BLaER1 treated with 17β-estradiol and CSF1 and Interleukin-3, amounts not matched to agents 10 nM and 100 nM (cell line): ENCODE measurements around the gene PIGC.
"Not testable (repeated sequence)": the region's sequence is repeated elsewhere in the genome, so short reads cannot be mapped to it uniquely, and the experiment has no call there.

Experiments
- H3K27ac ChIP-seq, 11 experiments: shearing (Covaris generic); formaldehyde crosslinking; 2 replicates each; pipeline ENCODE4 v1.8.1; 2022
- H3K27me3 ChIP-seq, 11 experiments: shearing (Covaris generic); formaldehyde crosslinking; 2 replicates each; pipeline ENCODE4 v1.8.1; 2022
- H3K36me3 ChIP-seq, 11 experiments: shearing (Covaris generic); formaldehyde crosslinking; 2 replicates each; pipeline ENCODE4 v1.8.1; 2022
- H3K4me1 ChIP-seq, 10 experiments: shearing (Covaris generic); formaldehyde crosslinking; 2 replicates each; pipeline ENCODE4 v1.8.1; 2022
- H3K4me2 ChIP-seq, 11 experiments: shearing (Covaris generic); formaldehyde crosslinking; 2 replicates each; pipeline ENCODE4 v1.8.1; 2022
- H3K4me3 ChIP-seq, 10 experiments: shearing (Covaris generic); formaldehyde crosslinking; 2 replicates each; pipeline ENCODE4 v1.8.1; 2022
- H3K9ac ChIP-seq, 11 experiments: shearing (Covaris generic); formaldehyde crosslinking; 2 replicates each; pipeline ENCODE4 v1.8.1; 2022
- H3K9me3 ChIP-seq, 11 experiments: shearing (Covaris generic); formaldehyde crosslinking; replicated peaks in 1 of 11; 2 replicates each; pipeline ENCODE4 v1.8.1; 2022
- H4K20me1 ChIP-seq, 11 experiments: shearing (Covaris generic); formaldehyde crosslinking; 2 replicates each; pipeline ENCODE4 v1.8.1; 2022
- Cebpa-rat ChIP-seq, 11 experiments: shearing (Covaris generic); IDR thresholded peaks; 2 replicates each; pipeline ENCODE4 v1.8.1; 2022

The PIGC gene

GRCh38 chr1:172446547-172446946 lies 2.7 kb upstream of the PIGC start:
- Histone ChIP-seq H4K20me1 (no peaks in the 10 kb centered on the region), H3K36me3 (peaks cover 10 to 12% (median 11%) of the 10 kb centered on the region in 11 experiments), H3K27ac (no peak overlapping the region), H3K27me3 (no peaks in the 10 kb centered on the region), H3K9ac (no peak overlapping the region), H3K4me2 (no peak overlapping the region), H3K9me3 (no peaks in the 10 kb centered on the region), H3K4me3 (no peak overlapping the region), H3K4me1 (peaks cover 12 to 26% (median 19%) of the 10 kb centered on the region in 10 experiments; a peak in 19 of 20 replicates)
- no peak for TF ChIP-seq Cebpa-rat (IDR thresholded peaks at IDR 0.05)

DNA sequence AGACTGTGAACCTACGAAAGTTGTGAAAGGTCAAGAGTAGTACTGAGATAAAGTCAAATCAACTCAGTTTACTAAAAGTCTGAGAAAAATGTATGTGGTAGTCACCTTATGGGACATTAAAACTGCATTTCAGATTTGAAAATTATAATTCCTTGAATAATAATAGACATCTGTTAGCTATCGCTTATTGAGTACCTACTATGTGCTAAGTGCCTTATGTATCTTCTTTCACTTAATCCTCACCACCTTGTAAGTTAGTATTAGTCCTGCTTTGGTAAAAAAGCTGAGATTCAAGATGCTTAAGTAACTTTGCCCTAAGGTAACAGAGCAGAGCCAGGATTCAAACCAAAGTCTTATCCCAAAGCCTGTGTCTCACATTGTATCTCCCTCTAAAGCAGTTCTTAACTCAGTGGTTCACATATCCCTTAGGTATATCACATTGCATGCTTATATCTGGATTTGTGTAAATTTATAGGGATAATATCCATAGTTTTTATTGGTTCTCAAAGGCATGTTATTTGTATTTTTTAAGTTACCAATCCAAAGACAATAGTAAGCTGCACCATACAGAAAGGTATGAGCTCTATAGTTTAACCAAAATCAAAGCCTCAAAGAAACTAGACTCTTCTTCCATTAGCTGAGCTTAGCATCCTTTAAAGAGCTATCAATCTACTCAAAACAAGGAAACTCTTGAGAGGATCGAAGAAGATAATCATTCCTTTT lies 865 bp downstream of the PIGC start:
- Histone ChIP-seq H3K9ac (peak overlapping the region; percentile 89 to 98 (median 94)), H4K20me1 (no peaks in the 10 kb centered on the region), H3K4me1 (peaks cover 5 to 18% (median 11%) of the 10 kb centered on the region in 10 experiments; a peak in 17 of 20 replicates), H3K9me3 (peaks cover 1 to 8% (median 4%) of the 10 kb centered on the region in 11 experiments; a peak in 14 of 22 replicates), H3K27ac (peak overlapping the region; percentile 87 to 95 (median 93)), H3K4me3 (peak overlapping the region; percentile 77 to 96 (median 90)), H3K27me3 (no peaks in the 10 kb centered on the region), H3K4me2 (peak overlapping the region; percentile 69 to 95 (median 80)), H3K36me3 (peaks cover 18 to 43% (median 27%) of the 10 kb centered on the region in 11 experiments)
- no peak for TF ChIP-seq Cebpa-rat (IDR thresholded peaks at IDR 0.05)

- peaks cover 4 to 12% (median 9%) of the 10 kb centered on the region in 11 experiments; a peak in 18 of 22 replicates for H3K9me3 ChIP-seq
- H3K36me3 ChIP-seq = peaks cover 18 to 43% (median 29%) of the 10 kb centered on the region in 11 experiments
- H3K9ac ChIP-seq = peak overlapping the region in 1 of 11 experiments; percentile 95; a peak in 1 of 22 replicates
- H3K27ac ChIP-seq = no peak overlapping the region
- H4K20me1 ChIP-seq = no peaks in the 10 kb centered on the region
- H3K4me3 ChIP-seq = peak overlapping the region in 4 of 10 experiments; percentile 77 to 96 (median 92); a peak in 2 of 20 replicates
- no peak for TF ChIP-seq Cebpa-rat (IDR thresholded peaks at IDR 0.05)
- H3K27me3 ChIP-seq = no peaks in the 10 kb centered on the region
- H3K4me1 ChIP-seq = peaks cover 5 to 18% (median 11%) of the 10 kb centered on the region in 10 experiments; a peak in 17 of 20 replicates
- H3K4me2 ChIP-seq = peak overlapping the region; percentile 69 to 95 (median 80); a peak in 21 of 22 replicates
These were observed 1.5 kb downstream of the PIGC start for GRCh38 chr1:172442404-172442803.

DNA sequence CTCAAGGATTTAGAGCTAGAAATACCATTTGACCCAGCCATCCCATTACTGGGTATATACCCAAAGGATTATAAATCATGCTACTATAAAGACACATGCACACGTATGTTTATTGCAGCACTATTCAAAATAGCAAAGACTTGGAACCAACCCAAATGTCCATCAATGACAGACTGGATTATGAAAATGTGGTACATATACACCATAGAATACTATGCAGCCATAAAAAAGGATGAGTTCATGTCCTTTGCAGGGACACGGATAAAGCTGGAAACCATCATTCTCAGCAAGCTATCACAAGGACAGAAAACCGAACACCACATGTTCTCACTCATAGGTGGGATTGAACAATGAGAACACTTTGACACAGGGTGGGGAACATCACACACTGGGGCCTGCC lies 6.7 kb downstream of the PIGC start:
- H3K27me3 ChIP-seq, H3K27ac ChIP-seq, H3K4me2 ChIP-seq, H3K4me1 ChIP-seq, H4K20me1 ChIP-seq, H3K4me3 ChIP-seq, H3K9ac ChIP-seq: not testable (repeated sequence)
- H3K36me3 ChIP-seq = peaks cover 15 to 37% (median 26%) of the 10 kb centered on the region in 11 experiments
- H3K9me3 ChIP-seq = peaks cover 8 to 21% (median 14%) of the 10 kb centered on the region in 11 experiments; a peak in 19 of 22 replicates

DNA sequence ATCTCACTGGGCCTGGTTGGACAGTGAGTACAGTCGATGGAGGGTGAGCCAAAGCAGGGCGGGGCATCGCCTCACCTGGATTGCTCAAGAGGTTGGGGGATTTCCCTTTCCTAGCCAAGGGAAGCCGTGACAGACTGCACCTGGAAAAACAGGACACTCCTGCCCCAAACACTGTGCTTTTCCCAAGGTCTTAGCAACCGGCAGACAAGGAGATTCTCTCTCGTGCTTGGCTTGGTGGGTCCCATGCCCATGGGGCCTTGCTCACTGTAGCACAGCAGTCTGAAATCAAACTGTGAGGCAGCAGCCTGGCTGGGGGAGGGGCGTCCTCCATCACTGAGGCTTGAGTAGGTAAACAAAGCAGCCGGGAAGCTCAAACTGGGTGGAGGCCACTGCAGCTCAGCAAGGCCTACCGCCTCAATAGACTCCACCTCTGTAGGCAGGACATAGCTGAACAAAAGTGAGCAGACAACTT lies 12.1 kb downstream of the PIGC start:
- Histone ChIP-seq H3K4me2 (peak overlapping the region; percentile 1 to 75 (median 54); a peak in 20 of 22 replicates), H3K36me3 (no peaks in the 10 kb centered on the region), H3K27ac (no peak overlapping the region), H3K4me3 (no peak overlapping the region), H3K9me3 (peaks cover 0 to 9% (median 6%) of the 10 kb centered on the region in 11 experiments; a peak in 14 of 22 replicates), H3K27me3 (no peaks in the 10 kb centered on the region), H4K20me1 (peaks cover 0 to 13% (median 0%) of the 10 kb centered on the region in 11 experiments; a peak in 4 of 22 replicates), H3K4me1 (peaks cover 19 to 40% (median 32%) of the 10 kb centered on the region in 10 experiments), H3K9ac (no peak overlapping the region)
- no peak for TF ChIP-seq Cebpa-rat (IDR thresholded peaks at IDR 0.05)

DNA sequence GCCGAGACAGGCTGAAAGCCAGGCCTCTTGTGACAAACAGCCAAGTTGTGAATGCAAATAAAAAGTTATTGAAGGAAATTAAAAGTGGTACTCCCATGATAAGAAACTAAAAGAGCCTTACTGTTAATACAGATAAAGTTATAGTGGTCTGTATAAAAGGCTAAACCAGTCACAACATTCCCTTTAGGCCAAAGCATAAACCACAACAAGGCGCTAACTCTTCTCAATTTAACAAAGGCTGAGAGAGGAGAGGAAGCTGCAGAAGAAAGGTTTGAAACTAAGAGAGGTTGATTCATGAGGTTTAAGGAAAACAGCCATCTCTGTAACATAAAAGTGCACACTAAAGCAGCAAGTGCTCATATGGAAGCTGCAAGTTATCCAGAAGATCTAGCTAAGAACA lies 12.7 kb downstream of the PIGC start:
- Histone ChIP-seq H3K27ac (no peak overlapping the region), H3K4me3 (no peak overlapping the region), H3K27me3 (no peaks in the 10 kb centered on the region), H3K4me2 (peak overlapping the region; percentile 1 to 75 (median 54); a peak in 18 of 22 replicates), H4K20me1 (peaks cover 0 to 13% (median 0%) of the 10 kb centered on the region in 11 experiments; a peak in 4 of 22 replicates), H3K9me3 (peaks cover 0 to 6% (median 3%) of the 10 kb centered on the region in 11 experiments; a peak in 14 of 22 replicates), H3K4me1 (peaks cover 19 to 40% (median 32%) of the 10 kb centered on the region in 10 experiments), H3K9ac (no peak overlapping the region), H3K36me3 (no peaks in the 10 kb centered on the region)
- no peak for TF ChIP-seq Cebpa-rat (IDR thresholded peaks at IDR 0.05)

DNA sequence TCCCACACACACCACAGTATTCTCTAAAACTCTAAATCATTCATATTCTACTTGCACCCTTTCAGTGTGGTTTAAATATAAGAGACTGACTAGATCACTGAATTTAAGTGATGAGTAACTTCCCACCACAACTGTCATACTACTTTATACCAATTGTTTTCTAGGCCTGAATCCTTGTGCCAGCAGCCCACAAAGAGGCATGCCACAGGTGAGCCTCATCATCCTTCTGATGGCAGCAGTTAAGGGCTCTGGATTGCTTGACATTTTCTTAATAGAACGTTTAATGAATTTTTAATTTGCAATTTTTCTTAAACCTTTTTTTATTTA lies 13.8 kb downstream of the PIGC start:
- H3K4me2 ChIP-seq = peak overlapping the region in 5 of 11 experiments; percentile 54 to 75 (median 65); a peak in 7 of 22 replicates
- H3K9me3 ChIP-seq = peaks cover 0 to 4% (median 0%) of the 10 kb centered on the region in 11 experiments; a peak in 5 of 22 replicates
- peaks cover 0 to 13% (median 0%) of the 10 kb centered on the region in 11 experiments; a peak in 4 of 22 replicates for H4K20me1 ChIP-seq
- no peaks in the 10 kb centered on the region for H3K36me3 ChIP-seq
- H3K4me3 ChIP-seq = no peak overlapping the region
- H3K4me1 ChIP-seq = peaks cover 19 to 40% (median 32%) of the 10 kb centered on the region in 10 experiments
- no peak overlapping the region for H3K27ac ChIP-seq
- H3K9ac ChIP-seq = no peak overlapping the region
- no peaks in the 10 kb centered on the region for H3K27me3 ChIP-seq
- TF ChIP-seq Cebpa-rat (IDR thresholded peaks at IDR 0.05) = no peak

DNA sequence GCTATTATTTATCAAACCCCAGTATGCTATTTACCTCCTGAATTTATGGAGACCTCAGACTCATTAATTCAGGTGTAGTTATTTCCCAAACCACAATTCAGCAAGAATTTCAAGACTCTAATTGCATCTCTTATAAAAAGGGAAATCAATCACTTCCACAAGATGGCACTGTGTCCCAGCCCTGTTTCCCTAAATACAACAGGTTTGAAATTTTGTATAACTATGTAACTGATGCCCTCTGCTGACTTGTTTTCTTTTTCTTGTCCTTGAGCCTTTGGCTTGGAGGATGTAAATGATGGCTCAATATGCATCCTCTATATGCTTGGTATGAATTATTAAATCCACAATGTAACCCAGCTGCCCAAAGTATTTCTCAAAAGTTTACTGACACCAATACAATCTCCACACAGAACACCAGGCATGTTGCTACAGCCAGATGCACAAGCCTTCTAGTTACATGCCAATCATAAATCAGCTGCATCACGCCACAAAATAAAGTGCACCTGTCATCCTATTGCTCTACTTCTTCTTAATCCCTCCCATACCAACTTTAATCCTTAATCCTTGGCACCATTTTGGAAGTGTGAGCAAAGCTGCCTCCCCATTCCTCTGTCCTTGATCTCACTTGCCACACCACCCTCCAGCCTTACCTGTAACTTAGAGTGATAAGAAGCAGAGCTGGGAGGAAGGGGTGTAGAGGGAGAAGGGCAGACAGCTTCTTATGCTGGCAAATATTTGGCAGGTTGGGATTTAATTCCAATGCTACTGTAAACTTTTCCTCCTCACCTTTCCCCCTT lies 14.3 kb downstream of the PIGC start:
- no peak overlapping the region for H3K27ac ChIP-seq
- no peaks in the 10 kb centered on the region for H3K36me3 ChIP-seq
- TF ChIP-seq Cebpa-rat (IDR thresholded peaks at IDR 0.05) = no peak
- peaks cover 0 to 4% (median 0%) of the 10 kb centered on the region in 11 experiments; a peak in 4 of 22 replicates for H3K9me3 ChIP-seq
- H4K20me1 ChIP-seq = peaks cover 0 to 13% (median 0%) of the 10 kb centered on the region in 11 experiments; a peak in 4 of 22 replicates
- H3K4me3 ChIP-seq = no peak overlapping the region
- H3K27me3 ChIP-seq = no peaks in the 10 kb centered on the region
- no peak overlapping the region for H3K9ac ChIP-seq
- H3K4me2 ChIP-seq = no peak overlapping the region
- H3K4me1 ChIP-seq = peaks cover 19 to 40% (median 32%) of the 10 kb centered on the region in 10 experiments
